GM12878 (cell line): Measurements from ENCODE around the gene MAP4.

Source experiments
- CHD2 ChIP-seq: IDR thresholded peaks from 2 replicates; pipeline ENCODE4 v1.6.1; 2011; ENCODE audit warnings: low read depth, low read length, improper control_type of control experiment, borderline replicate concordance
- POLR2A ChIP-seq: IDR thresholded peaks from 2 replicates; pipeline ENCODE4 v1.6.1; 2011; ENCODE audit warnings: low read depth, mild to moderate bottlenecking, low read length
- PRDM15 ChIP-seq: fragments of 450-650 bp; formaldehyde crosslinking; IDR thresholded peaks from 2 replicates; pipeline ENCODE4 v1.4.0; 2020; ENCODE audit warnings: mild to moderate bottlenecking, moderate library complexity
- SMAD1 ChIP-seq: fragments of 450-650 bp; IDR thresholded peaks from 2 replicates; pipeline ENCODE4 v1.6.1; 2018; ENCODE audit warnings: mild to moderate bottlenecking, low read depth; ENCODE audit not compliant: partially characterized antibody
- SP1 ChIP-seq: IDR thresholded peaks from one replicate; pipeline ENCODE4 v1.6.1; 2011; ENCODE audit warnings: low read depth, low read length
- SUZ12 ChIP-seq: fragments of 200-600 bp; sonication (generic); IDR thresholded peaks from one replicate; pipeline ENCODE4 v1.6.1; 2018; ENCODE audit warnings: antibody characterized with exemption, mild to moderate bottlenecking; ENCODE audit not compliant: unreplicated experiment

DNA sequence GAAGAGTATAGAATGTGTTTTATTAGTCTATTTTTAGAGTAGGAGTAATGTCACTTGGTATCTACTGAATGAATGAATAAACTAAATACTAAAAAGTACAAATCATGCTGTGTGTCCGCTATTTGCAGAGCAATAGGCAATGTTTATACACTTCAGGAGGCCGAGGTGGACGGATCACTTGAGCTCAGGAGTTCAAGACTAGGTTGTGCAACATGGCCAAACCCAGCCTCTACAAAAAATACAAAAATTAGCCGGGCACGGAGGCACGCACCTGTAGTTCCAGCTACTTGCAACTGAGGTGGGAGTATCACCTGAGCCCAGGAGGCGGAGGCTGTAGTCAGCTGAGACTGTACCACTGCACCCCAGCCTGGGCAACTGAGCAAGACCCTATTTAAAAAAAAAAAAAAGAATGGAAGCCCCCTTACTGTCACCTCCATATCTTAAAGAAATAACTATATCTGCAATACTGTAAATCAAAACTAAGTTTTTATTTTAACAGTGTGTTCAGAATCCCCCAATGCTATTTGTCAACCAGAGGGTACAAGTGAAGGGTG, 114.9 kb downstream of the MAP4 start:
- TF ChIP-seq POLR2A (no peak), SMAD1 (no peak), CHD2 (no peak), PRDM15 (CRISPR knock-in tag) (no peak), SP1 (no peak), SUZ12 (no peak)
